Measurements from ENCODE around the gene ADORA3. TPM values are rescaled to one million over a fixed set of nuclear protein-coding genes. Genes with fewer than 3 reads are reported as not detected.
A peak's percentile ranks its signal among the peaks of the same experiment; 100 is the strongest.

Gene ADORA3
- total RNA-seq, 3 donors from 2014 or later, result 1.3 to 8.4 (median 7.5) TPM

- intact Hi-C loops (cut with DNase I, micrococcal nuclease), result no loop called here
- TF ChIP-seq, protein P1, sequence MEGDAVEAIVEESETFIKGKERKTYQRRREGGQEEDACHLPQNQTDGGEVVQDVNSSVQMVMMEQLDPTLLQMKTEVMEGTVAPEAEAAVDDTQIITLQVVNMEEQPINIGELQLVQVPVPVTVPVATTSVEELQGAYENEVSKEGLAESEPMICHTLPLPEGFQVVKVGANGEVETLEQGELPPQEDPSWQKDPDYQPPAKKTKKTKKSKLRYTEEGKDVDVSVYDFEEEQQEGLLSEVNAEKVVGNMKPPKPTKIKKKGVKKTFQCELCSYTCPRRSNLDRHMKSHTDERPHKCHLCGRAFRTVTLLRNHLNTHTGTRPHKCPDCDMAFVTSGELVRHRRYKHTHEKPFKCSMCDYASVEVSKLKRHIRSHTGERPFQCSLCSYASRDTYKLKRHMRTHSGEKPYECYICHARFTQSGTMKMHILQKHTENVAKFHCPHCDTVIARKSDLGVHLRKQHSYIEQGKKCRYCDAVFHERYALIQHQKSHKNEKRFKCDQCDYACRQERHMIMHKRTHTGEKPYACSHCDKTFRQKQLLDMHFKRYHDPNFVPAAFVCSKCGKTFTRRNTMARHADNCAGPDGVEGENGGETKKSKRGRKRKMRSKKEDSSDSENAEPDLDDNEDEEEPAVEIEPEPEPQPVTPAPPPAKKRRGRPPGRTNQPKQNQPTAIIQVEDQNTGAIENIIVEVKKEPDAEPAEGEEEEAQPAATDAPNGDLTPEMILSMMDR (IDR thresholded peaks at IDR 0.05), result no peak
- Histone ChIP-seq H3K9me3 (no peaks in the 10 kb centered on the region), H3K4me1 (ENCODE audit: low read depth) (no peaks in the 10 kb centered on the region), H3K4me3 (no peak overlapping the region), H3K36me3 (ENCODE audit: low read depth) (no peaks in the 10 kb centered on the region)
- ATAC-seq, result no peak
- no peak for DNase-seq
Measured at GRCh38 chr1:111471538-111471937, 31.9 kb downstream of the ADORA3 start.

GRCh38 chr1:111471012-111471411 is 32.4 kb downstream of the ADORA3 start:
- ATAC-seq (peak; percentile 90), DNase-seq (peak in 2 of 3 donors; percentile 54 to 70)
- H3K36me3 ChIP-seq (ENCODE audit: low read depth), result no peaks in the 10 kb centered on the region
- intact Hi-C loops (cut with DNase I, micrococcal nuclease), result no loop called here
- TF ChIP-seq, protein P1 (IDR thresholded peaks at IDR 0.05), result no peak
- H3K9me3 ChIP-seq, result no peaks in the 10 kb centered on the region
- no peaks in the 10 kb centered on the region for H3K4me1 ChIP-seq (ENCODE audit: low read depth)
- H3K4me3 ChIP-seq, result no peak overlapping the region

- TF ChIP-seq, protein P1 (IDR thresholded peaks at IDR 0.05), result no peak
- Histone ChIP-seq H3K9me3 (no peaks in the 10 kb centered on the region), H3K4me1 (ENCODE audit: low read depth) (no peaks in the 10 kb centered on the region), H3K36me3 (ENCODE audit: low read depth) (no peaks in the 10 kb centered on the region), H3K4me3 (no peak overlapping the region)
- DNase-seq (no peak), ATAC-seq (no peak)
- intact Hi-C loops (cut with DNase I, micrococcal nuclease), result no loop called here
Measured at GRCh38 chr1:111470596-111470995, 32.8 kb downstream of the ADORA3 start.

DNA sequence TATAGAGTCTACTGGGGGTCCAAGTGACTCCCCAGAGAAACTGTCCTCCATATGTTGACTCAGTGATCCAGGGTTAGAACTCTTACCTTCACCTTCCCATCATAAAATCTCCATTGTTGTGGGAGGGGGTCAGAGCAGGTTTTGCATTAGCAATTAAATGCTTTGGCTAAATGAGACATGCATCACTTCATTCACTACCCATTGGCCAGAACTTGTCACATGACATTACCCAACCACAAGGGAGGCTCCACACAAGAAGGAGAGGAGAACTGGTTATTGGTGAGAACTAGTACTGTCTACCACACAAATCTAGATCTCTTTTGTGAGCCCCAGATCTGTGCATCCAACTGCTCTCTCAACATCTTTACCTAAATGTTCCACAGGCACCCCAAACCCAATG is 33.9 kb downstream of the ADORA3 start:
- TF ChIP-seq, protein P1 (IDR thresholded peaks at IDR 0.05), result no peak
- no peaks in the 10 kb centered on the region for H3K9me3 ChIP-seq
- no peaks in the 10 kb centered on the region for H3K36me3 ChIP-seq (ENCODE audit: low read depth)
- intact Hi-C loops (cut with DNase I, micrococcal nuclease), result no loop called here
- no peak overlapping the region for H3K4me3 ChIP-seq
- no peaks in the 10 kb centered on the region for H3K4me1 ChIP-seq (ENCODE audit: low read depth)
- DNase-seq, result no peak
- ATAC-seq, result no peak

DNA sequence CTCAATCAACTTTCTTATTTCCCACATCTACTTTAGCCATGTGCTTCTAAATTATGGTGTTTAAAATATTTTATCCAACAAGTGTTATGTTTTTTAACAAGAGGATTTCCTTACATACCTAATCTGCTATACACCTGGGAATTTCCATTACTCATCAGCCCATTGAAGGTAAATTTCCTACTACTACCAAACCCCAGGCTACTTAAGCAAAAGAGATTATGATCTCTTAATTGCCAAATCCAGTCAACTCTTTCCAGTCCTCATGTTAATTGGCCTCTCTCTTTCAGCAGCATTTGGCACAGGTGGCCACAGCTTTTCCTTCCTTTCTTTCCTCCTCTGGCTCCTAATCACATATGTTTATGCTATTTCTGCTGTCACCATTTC is 34.7 kb downstream of the ADORA3 start:
- TF ChIP-seq, protein P1 (IDR thresholded peaks at IDR 0.05), result no peak
- Histone ChIP-seq H3K36me3 (ENCODE audit: low read depth) (no peaks in the 10 kb centered on the region), H3K9me3 (no peaks in the 10 kb centered on the region), H3K4me3 (no peak overlapping the region), H3K4me1 (ENCODE audit: low read depth) (no peaks in the 10 kb centered on the region)
- intact Hi-C loops (cut with DNase I, micrococcal nuclease), result no loop called here
- ATAC-seq (no peak), DNase-seq (no peak)
